SK-N-SH treated with all-trans-retinoic acid at 6 μM for 48 hours (cell line): ENCODE data around the gene LAMC1.
"Not testable (repeated sequence)": the region's sequence is repeated elsewhere in the genome, so short reads cannot be mapped to it uniquely, and the experiment has no call there.

Source experiments
- ATAC-seq: fragments of 200-7000 bp; cut with Tn5 transposase; 3 replicates; pipeline ENCODE4 v1.9.1; 2020; ENCODE audit warnings: mild to moderate bottlenecking, moderate library complexity
- ARNTL ChIP-seq: fragments of 450-650 bp; formaldehyde crosslinking; IDR thresholded peaks from 2 replicates; pipeline ENCODE4 v1.5.0; 2020; ENCODE audit warnings: low read depth, mild to moderate bottlenecking, moderate library complexity, borderline replicate concordance
- BACH2 ChIP-seq: fragments of 250-450 bp; sonication (Bioruptor Pico); IDR thresholded peaks from 2 replicates; pipeline ENCODE4 v1.9.0; 2021; ENCODE audit warnings: mild to moderate bottlenecking, borderline replicate concordance
- CSDC2 ChIP-seq: fragments of 250-450 bp; sonication (Bioruptor Pico); IDR thresholded peaks from 2 replicates; pipeline ENCODE4 v1.5.0; 2020; ENCODE audit warnings: mild to moderate bottlenecking, moderate library complexity
- GLIS3 ChIP-seq: fragments of 250-450 bp; sonication (Bioruptor Pico); IDR thresholded peaks from 2 replicates; pipeline ENCODE4 v1.5.0; 2020; ENCODE audit warnings: mild to moderate bottlenecking, moderate library complexity
- OSR1 ChIP-seq: fragments of 250-450 bp; sonication (Bioruptor Pico); IDR thresholded peaks from 2 replicates; pipeline ENCODE4 v1.8.0; 2022; ENCODE audit warnings: moderate library complexity, mild to moderate bottlenecking, inconsistent platforms
- PPARA ChIP-seq: fragments of 250-450 bp; sonication (Bioruptor Pico); IDR thresholded peaks from 2 replicates; pipeline ENCODE4 v1.5.0; 2020; ENCODE audit warnings: mild to moderate bottlenecking, borderline replicate concordance
- RARB ChIP-seq: fragments of 250-450 bp; sonication (Bioruptor Pico); IDR thresholded peaks from 2 replicates; pipeline ENCODE4 v1.8.0; 2021; ENCODE audit warnings: mild to moderate bottlenecking, moderate library complexity
- SNAI2 ChIP-seq: fragments of 250-450 bp; sonication (Bioruptor Pico); IDR thresholded peaks from 2 replicates; pipeline ENCODE4 v1.5.0; 2020; ENCODE audit warnings: mild to moderate bottlenecking, moderate library complexity
- TCF4 ChIP-seq: fragments of 250-450 bp; sonication (Bioruptor Pico); IDR thresholded peaks from 2 replicates; pipeline ENCODE4 v1.8.0; 2021; ENCODE audit warnings: mild to moderate bottlenecking, moderate library complexity, borderline replicate concordance
- TOX ChIP-seq: fragments of 250-450 bp; sonication (Bioruptor Pico); IDR thresholded peaks from 2 replicates; pipeline ENCODE4 v1.8.0; 2021; ENCODE audit warnings: mild to moderate bottlenecking, moderate library complexity, borderline replicate concordance
- ZFP3 ChIP-seq: fragments of 250-450 bp; sonication (Bioruptor Pico); IDR thresholded peaks from 2 replicates; pipeline ENCODE4 v1.5.0; 2020; ENCODE audit warnings: mild to moderate bottlenecking, moderate library complexity
- ZFP30 ChIP-seq: fragments of 450-650 bp; formaldehyde crosslinking; IDR thresholded peaks from 2 replicates; pipeline ENCODE4 v1.5.0; 2022; ENCODE audit warnings: mild to moderate bottlenecking, moderate library complexity
- ZNF565 ChIP-seq: fragments of 450-650 bp; formaldehyde crosslinking; conservative IDR thresholded peaks from 2 replicates; pipeline ENCODE4 v1.5.0; 2020; ENCODE audit warnings: low read depth, mild to moderate bottlenecking, moderate library complexity
- ZNF70 ChIP-seq: fragments of 450-650 bp; formaldehyde crosslinking; IDR thresholded peaks from 2 replicates; pipeline ENCODE4 v1.5.0; 2020; ENCODE audit warnings: mild to moderate bottlenecking, moderate library complexity
- TF ChIP-seq, protein P1 (sequence below): fragments of 250-450 bp; sonication (Bioruptor Pico); IDR thresholded peaks from 2 replicates; pipeline ENCODE4 v1.5.0; 2020; ENCODE audit warnings: mild to moderate bottlenecking, moderate library complexity
- TF ChIP-seq, protein P2 (sequence below): fragments of 250-450 bp; sonication (Bioruptor Pico); IDR thresholded peaks from 2 replicates; pipeline ENCODE4 v1.8.0; 2021; ENCODE audit warnings: low read depth, mild to moderate bottlenecking, moderate library complexity, borderline replicate concordance
- TF ChIP-seq, protein P3 (sequence below): fragments of 250-450 bp; sonication (Bioruptor Pico); IDR thresholded peaks from 2 replicates; pipeline ENCODE4 v1.8.0; 2020; ENCODE audit warnings: mild to moderate bottlenecking, moderate library complexity, borderline replicate concordance

Gene LAMC1

DNA sequence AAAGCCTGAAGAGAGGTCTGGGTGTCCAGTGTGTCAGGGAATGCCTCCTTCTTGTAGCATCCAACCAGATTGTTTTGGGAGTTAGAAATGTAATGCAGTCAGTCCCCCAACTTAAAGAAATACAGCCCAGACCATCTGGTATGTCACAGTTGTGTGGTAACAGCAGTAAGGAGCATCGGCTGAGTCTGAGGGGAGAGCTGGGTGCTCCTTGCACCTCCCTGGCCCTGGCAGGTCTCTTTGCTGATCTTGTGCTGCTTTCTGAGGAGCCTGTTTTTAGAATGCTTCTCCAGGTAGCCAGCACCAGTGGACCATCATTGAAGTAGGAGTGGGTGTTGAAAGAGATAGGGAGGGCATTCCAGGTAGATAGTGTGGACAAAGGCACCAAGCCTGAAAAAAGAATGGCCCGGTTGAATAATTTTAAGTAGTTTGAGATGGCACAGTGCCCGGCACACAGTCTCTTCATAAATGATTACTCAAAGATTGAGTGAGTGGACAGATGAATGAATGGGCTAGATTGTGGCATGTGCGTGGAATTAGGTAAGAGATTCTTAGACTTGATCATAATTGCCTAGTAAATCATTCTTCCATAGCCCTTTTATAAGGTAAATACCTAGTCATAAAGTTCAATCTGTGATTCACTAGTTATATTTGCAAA is 46.5 kb downstream of the LAMC1 start:
- TF ChIP-seq SNAI2 (no peak), ZFP30 (no peak), PPARA (no peak), CSDC2 (CRISPR knock-in tag) (no peak), ZFP3 (CRISPR knock-in tag) (no peak)
- TF ChIP-seq, protein P1, sequence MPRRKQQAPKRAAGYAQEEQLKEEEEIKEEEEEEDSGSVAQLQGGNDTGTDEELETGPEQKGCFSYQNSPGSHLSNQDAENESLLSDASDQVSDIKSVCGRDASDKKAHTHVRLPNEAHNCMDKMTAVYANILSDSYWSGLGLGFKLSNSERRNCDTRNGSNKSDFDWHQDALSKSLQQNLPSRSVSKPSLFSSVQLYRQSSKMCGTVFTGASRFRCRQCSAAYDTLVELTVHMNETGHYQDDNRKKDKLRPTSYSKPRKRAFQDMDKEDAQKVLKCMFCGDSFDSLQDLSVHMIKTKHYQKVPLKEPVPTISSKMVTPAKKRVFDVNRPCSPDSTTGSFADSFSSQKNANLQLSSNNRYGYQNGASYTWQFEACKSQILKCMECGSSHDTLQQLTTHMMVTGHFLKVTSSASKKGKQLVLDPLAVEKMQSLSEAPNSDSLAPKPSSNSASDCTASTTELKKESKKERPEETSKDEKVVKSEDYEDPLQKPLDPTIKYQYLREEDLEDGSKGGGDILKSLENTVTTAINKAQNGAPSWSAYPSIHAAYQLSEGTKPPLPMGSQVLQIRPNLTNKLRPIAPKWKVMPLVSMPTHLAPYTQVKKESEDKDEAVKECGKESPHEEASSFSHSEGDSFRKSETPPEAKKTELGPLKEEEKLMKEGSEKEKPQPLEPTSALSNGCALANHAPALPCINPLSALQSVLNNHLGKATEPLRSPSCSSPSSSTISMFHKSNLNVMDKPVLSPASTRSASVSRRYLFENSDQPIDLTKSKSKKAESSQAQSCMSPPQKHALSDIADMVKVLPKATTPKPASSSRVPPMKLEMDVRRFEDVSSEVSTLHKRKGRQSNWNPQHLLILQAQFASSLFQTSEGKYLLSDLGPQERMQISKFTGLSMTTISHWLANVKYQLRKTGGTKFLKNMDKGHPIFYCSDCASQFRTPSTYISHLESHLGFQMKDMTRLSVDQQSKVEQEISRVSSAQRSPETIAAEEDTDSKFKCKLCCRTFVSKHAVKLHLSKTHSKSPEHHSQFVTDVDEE (CRISPR knock-in tag): no peak
- TF ChIP-seq, protein P2, sequence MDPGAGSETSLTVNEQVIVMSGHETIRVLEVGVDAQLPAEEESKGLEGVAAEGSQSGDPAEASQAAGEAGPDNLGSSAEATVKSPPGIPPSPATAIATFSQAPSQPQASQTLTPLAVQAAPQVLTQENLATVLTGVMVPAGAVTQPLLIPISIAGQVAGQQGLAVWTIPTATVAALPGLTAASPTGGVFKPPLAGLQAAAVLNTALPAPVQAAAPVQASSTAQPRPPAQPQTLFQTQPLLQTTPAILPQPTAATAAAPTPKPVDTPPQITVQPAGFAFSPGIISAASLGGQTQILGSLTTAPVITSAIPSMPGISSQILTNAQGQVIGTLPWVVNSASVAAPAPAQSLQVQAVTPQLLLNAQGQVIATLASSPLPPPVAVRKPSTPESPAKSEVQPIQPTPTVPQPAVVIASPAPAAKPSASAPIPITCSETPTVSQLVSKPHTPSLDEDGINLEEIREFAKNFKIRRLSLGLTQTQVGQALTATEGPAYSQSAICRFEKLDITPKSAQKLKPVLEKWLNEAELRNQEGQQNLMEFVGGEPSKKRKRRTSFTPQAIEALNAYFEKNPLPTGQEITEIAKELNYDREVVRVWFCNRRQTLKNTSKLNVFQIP (CRISPR knock-in tag): no peak
- peak; percentile 28 for ATAC-seq

DNA sequence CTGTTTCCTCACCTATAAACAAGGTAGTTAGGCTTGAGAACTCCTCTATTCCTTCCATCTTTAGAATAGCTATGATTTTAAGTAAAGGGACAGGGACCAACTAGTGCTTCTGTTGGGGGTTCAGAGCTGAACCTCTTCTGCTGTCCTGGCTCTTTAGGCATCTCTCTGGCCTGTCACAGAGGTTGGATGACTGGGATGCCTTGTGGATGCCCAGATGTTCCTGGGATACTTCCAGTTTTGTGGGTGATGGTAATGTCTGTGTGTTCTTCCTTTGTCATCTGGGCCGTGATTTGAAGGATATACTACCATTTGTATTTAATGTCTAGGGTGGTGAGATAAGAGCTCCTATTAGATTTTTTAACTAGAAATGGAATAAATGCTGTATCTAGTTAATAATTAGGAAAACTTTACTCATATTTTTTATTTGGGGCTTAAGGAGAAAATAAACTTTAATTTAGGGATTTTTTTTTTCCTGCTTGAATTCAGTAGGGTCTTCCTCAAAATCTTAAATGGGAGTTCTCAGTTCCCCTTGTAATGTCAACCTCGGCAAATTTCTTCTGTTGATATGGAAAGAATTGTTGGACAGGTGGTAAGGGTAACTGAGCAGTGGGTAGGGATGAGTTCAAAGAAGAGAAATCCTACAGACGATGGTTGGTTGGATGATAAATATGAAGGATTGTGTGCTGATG is 47.2 kb downstream of the LAMC1 start:
- no peak for ATAC-seq
- TF ChIP-seq GLIS3 (no peak), TOX (CRISPR knock-in tag) (no peak)

DNA sequence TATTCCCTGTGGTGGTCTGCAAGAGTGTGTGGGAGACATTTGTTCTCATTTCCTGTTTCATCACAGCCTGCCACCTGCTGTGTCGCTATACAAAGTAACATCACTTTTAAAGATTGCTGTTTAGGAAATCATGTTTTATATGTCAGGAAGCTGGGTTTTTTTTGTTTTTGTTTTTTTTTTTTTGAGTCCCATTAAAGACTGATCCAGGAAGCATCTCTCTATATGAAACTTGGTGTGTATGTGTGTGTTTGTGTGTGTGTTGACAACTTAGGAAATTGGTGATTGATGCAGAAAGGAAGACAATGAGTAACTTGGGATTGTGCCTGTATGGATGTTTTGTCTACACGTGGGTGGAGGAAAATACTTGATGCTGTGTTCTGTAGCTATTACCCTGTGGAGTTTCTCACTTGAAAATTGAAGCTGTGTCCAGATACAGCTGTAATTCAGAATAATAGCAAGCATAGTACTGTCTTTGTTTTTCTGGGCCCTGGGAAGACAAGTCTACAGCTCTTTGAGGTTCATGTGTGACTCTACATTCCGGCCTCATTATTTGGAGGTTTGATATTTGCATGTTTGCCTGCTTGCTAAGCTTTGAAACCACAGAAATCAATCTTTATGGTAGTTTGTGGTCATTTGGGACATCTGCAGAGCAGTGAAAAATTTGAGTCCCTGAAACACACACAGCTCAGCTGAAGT is 47.9 kb downstream of the LAMC1 start:
- ATAC-seq: peak; percentile 62
- TF ChIP-seq GLIS3 (no peak), SNAI2 (no peak), PPARA (no peak)

DNA sequence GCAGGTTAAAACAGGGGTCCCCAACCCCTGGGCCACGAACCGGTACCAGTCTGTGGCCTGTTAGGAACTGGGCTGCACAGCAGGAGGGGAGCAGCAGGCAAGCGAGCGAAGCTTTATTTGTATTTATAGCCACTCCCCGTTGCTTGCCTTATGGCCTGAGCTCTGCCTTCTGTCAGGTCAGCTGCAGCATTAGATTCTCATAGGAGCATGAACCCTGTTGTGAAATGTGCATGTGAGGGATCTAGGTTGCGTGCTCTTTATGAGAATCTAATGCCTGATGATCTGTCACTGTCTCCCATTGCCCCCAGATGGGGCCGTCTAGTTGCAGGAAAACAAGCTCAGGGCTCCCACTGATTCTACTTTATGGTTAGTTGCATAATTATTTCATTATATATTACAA is 49.4 kb downstream of the LAMC1 start:
- ATAC-seq: not testable (repeated sequence)

DNA sequence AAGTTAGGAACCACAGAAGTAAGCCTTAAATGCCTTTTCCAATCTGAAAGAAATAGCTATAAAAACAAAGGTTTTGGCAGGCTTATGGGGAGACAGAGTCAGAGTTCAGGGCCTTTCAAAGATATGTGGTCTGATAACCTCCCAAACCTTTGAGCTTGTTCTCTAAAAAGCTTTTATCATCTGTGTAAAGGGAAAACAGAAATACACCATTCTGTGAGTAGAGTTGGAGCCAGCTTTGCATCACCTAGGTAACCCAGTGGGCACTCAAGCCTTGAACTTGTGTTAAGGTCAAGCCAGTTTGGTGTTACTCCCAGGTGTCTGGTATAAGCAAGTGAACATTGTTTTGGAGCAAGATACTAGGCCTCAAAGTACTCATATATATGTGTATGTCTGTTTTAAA is 50.1 kb downstream of the LAMC1 start:
- no peak for ATAC-seq
- TF ChIP-seq, protein P3, sequence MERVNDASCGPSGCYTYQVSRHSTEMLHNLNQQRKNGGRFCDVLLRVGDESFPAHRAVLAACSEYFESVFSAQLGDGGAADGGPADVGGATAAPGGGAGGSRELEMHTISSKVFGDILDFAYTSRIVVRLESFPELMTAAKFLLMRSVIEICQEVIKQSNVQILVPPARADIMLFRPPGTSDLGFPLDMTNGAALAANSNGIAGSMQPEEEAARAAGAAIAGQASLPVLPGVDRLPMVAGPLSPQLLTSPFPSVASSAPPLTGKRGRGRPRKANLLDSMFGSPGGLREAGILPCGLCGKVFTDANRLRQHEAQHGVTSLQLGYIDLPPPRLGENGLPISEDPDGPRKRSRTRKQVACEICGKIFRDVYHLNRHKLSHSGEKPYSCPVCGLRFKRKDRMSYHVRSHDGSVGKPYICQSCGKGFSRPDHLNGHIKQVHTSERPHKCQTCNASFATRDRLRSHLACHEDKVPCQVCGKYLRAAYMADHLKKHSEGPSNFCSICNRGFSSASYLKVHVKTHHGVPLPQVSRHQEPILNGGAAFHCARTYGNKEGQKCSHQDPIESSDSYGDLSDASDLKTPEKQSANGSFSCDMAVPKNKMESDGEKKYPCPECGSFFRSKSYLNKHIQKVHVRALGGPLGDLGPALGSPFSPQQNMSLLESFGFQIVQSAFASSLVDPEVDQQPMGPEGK (CRISPR knock-in tag): no peak
- TF ChIP-seq SNAI2: no peak
- TF ChIP-seq ZFP30: no peak
- no peak for TF ChIP-seq RARB (CRISPR knock-in tag)
- TF ChIP-seq OSR1: no peak
- TF ChIP-seq ZNF70: no peak
- no peak for TF ChIP-seq ARNTL (CRISPR knock-in tag)
- TF ChIP-seq BACH2 (CRISPR knock-in tag): no peak
- TF ChIP-seq ZNF565: no peak
- TF ChIP-seq TCF4 (CRISPR knock-in tag): no peak

DNA sequence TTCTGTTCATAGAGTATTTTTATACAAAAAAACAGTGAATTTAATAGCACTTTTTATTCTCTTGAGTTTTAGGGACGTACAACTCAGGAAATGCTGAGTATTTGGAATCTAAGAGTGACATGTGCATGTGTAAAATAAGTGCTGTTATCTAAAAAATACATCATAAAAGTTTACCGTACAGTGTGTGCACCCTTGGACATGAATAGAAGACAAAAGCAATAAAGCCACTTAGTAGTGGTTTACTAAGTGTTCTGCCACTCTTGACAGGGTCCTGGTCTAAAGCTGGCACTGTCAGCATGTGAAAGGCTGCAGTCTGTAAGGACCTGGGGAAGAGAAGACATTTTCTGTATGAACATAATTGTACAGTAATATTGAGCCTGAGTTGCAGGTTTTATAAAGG is 51.0 kb downstream of the LAMC1 start:
- no peak for ATAC-seq

More for the DNA sequence above, 51.0 kb downstream of the LAMC1 start:
- no peak for TF ChIP-seq ZNF565
- TF ChIP-seq, protein P2 (CRISPR knock-in tag): no peak
